Skin of body (tissue), 2 donors: ENCODE results near the gene RAPGEF3. TPM values are rescaled to one million over a fixed set of nuclear protein-coding genes. Genes with fewer than 3 reads are reported as not detected.
A peak's percentile ranks its signal among the peaks of the same experiment; 100 is the strongest.

Experiments
- DNase-seq: peaks from one replicate; lab custom pipeline; 2025; lab: John Stamatoyannopoulos, UW
- total RNA-seq: library from RNA; depleted of rRNA; stranded (reverse); fragments of >200 nt; gene quantifications from one replicate; pipeline ENCODE4 v1.2.3, GENCODE V29; 2014

RAPGEF3 gene
- total RNA-seq, 1 donor from 2014 or later = 10.8 TPM

- no peak for DNase-seq
Observed at GRCh38 chr12:47777741-47778558, 19.3 kb upstream of the RAPGEF3 start.

GRCh38 chr12:47777151-47777550 is 18.5 kb upstream of the RAPGEF3 start:
- DNase-seq = no peak

DNA sequence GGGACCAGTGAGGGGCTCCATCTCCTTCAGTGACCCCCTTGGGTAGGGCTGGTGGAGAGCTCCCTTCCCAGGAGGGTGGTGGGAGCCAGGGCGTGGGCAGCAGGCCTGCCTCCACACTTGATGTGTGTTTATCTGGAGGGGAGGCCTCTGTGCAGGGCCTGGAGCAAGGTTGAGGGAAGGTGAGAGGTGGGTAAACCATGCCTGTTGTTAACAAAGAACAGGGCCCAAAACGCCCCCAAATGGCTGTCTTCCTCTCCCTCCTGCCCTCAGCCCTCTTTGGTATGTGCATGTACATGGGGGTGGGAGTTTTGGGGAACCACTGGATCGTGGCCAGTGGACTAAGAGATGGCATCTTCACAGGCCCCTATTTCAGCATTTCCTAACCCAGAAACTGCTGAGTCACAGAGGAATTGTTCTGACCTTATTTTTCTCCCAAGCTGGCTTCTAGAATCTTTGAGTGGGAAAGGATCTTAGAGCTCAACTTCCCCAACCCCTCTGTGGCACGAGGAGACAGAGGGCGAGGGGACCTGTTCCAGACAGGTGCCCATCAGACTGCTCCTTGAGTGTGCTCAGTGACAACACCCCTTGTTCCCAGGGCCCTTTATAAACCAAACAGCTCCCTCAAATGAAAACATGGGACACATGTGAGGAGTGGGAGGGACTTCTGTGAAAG is 17.9 kb upstream of the RAPGEF3 start:
- DNase-seq = no peak

- no peak for DNase-seq
Observed at GRCh38 chr12:47775100-47775911, 16.6 kb upstream of the RAPGEF3 start.

DNA sequence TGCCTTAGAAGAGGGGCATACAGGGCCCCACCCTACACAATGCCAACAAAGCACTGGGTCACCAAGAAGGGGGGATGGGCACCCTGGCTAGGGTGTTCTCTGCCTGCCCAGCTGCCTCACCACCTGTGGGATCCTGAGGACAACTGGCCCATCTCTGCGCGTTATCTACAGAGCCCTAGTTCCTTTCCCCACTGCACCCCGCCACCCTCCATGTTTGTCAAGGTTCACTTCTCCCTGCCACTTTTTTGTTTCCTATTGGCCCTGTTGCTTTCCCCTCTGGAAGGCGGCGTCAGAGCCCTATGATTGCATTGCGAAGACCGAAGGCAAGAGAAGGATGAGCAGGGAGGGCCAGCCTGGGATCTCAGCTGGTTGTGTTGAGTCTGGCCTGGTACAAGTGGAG is 16.0 kb upstream of the RAPGEF3 start:
- no peak for DNase-seq

DNA sequence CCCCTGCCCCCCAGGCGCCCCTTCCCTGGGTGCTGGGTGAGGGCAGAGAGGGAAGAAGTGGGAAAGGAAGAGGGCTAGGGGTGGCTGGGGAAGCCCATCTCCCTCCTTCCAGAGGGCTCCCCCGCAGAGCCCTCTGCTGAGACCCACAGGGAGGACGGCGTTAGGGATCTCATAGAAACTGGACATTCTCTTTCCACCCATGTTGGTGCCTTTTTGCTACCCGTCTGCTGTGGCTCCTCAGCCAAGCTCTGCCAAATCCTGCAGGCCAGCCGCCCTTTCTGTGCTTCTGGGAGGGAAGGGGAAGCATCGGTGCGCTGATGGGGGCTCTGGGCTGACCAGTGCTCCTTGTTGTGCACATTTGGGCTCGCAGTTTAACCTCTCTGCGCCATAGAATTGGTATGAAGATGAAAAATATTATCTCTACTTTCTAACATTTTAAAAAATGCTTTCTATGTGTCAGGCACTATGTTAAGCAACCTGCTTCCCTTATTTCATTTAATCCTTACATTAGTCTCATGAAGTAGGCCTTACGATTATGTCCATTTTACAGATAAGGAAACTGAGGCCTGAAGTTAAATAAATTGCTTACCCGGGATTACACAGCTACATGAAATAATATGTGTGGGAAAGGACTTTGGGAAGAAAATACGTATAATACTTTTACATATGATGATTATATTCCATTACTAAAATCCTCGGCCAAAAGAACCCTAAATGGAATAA is 15.3 kb upstream of the RAPGEF3 start:
- no peak for DNase-seq

DNA sequence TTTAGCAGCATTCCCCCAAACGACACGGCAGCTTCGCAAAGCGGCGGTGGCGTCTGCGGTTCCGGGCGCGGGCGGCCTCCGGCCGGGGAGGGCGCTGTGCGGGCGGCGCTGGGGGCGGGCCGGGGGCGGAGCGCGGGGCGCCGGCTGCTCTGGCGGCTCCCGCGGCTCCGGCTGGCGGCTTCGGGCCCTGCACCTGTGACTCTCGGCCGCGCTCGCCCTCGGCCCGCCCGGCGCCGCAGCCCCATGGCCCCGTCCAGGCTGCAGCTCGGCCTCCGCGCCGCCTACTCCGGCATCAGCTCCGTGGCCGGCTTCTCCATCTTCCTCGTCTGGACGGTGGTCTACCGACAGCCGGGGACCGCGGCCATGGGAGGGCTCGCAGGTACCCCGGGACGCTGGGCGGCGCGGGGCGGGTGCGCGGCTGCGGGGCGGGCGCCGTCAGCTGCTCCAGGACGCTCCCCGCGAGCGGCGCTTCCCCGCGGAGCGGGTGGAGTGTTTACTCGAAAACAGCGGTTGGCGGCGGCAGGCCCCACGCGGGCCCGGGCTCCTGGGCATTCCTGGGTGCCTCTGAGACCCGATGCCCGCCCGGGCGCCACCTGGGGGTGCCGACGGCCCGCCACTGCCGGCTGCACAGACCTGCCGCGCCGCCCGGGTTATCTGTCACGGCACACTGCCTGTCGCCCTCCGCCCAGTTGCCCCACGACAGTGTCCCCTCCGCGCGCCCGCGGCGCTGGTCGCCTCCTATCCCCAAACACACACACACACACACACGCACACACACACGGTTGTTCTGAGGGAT is 14.6 kb upstream of the RAPGEF3 start, which contains the start of gene SLC48A1:
Gene SLC48A1 (plus strand): TSS at position 177 of the 796 bp plus-strand sequence. CDS start 67 bp downstream, at position 244.
- DNase-seq = peak; percentile 30

GRCh38 chr12:47772738-47773061 is 14.0 kb upstream of the RAPGEF3 start:
- no peak for DNase-seq

GRCh38 chr12:47772094-47772660 is 13.5 kb upstream of the RAPGEF3 start:
- no peak for DNase-seq

GRCh38 chr12:47771304-47771703 is 12.6 kb upstream of the RAPGEF3 start:
- no peak for DNase-seq

GRCh38 chr12:47770086-47770726 is 11.5 kb upstream of the RAPGEF3 start:
- DNase-seq = no peak

DNA sequence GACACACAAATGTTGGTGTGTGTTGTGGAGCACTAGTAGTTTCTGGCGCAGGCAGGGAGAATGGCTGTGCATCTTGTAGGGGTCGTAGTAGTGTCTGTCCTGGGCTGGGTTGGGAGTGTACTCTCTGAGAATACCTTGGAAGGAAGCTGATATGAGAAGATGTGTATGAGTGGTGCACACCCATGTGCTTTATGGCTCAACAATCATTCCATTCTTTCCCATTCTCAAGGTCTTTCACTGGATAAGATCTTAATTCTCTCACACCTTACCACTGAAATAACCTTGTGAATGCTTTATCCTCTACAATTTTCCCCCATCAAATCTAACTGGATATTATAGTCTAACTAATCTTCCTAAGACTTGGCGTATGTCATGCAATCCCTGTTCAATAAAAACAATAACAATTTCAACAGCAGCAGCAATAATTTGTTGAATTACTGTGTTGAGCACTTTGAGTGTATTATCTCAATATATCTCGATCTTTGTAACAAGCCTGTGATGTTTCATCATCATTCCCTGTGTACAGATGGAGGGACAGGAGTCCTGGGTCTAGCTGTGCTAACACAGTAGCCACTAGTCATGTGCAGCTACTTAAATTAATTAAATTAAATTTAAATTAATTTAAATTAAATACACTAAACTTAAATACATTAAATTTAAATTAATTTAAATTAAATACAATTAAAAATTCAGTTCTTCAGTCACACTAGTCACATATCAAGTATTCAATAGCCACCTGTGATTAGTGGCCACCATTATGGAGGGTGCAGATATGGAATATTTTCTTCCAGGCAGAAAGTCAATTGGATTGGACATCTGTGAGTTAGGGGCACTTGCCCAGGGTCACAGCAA is 10.8 kb upstream of the RAPGEF3 start:
- no peak for DNase-seq

DNA sequence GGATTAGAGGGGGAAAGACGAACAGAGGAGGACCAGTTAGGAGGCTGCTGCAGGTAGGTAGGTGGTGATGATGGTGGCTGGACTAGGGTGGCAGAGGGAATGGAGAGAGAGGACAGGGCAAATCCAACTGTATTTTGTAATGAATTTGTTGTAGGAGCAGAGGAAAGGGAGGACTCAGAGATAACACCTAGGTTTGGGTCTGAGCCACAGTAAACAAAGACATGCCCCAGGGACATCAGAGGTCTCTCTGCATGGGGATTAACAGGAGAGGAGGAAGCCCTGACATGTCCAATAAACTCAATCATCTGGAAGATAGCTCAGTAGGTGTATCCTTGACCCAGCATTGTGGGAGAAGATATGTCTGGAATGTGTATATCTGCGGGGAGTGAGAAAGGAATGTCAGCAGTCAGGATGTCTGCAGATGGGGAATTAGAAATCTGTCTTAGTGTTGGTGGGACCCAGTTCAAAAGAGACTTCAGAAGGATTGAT is 9.7 kb upstream of the RAPGEF3 start:
- DNase-seq = no peak

GRCh38 chr12:47767216-47767724 is 8.6 kb upstream of the RAPGEF3 start:
- DNase-seq = no peak

- DNase-seq = no peak
Observed at GRCh38 chr12:47766502-47767215, 8.0 kb upstream of the RAPGEF3 start.

GRCh38 chr12:47763481-47764346 is 5.0 kb upstream of the RAPGEF3 start:
- no peak for DNase-seq
